PC-9 (cell line): Measurements from ENCODE around the gene HDDC3. TPM values are rescaled to one million over a fixed set of nuclear protein-coding genes. Genes with fewer than 3 reads are reported as not detected.

ENCODE experiments used
- BruUV-seq: library from RNA; stranded (reverse); fragments of 400-500 nt; replicated peaks from 2 replicates; lab custom pipeline; 2021; lab: Mats Ljungman, UMichigan
- CTCF ChIA-PET: fragments of 300-600 bp; sonication (Branson Sonifier 250); formaldehyde crosslinking; loops from one replicate; lab custom pipeline; 2022; ENCODE audit warnings: antibody characterized with exemption; lab: Charles Lee
- POLR2A ChIA-PET: fragments of 300-600 bp; sonication (Branson Sonifier 250); formaldehyde crosslinking; loops from one replicate; lab custom pipeline; 2022; ENCODE audit warnings: antibody characterized with exemption; ENCODE audit not compliant: unreplicated experiment; lab: Charles Lee
- DNase-seq, 2 experiments: peaks; one replicate each; pipeline versions ENCODE4 v3.0.0 to v3.0.0-alpha.2; 2015 to 2022; ENCODE audit warnings: mixed read lengths in 1 of 2
- H2AFZ ChIP-seq: fragments of 200-600 bp; sonication (generic); 2 replicates; pipeline ENCODE4 v1.8.1; 2017; ENCODE audit warnings: antibody characterized with exemption
- H3F3A ChIP-seq: fragments of 200-600 bp; sonication (generic); 2 replicates; pipeline ENCODE4 v1.8.1; 2017; ENCODE audit warnings: antibody characterized with exemption, mild to moderate bottlenecking, low read depth; ENCODE audit not compliant: insufficient read depth
- H3K27ac ChIP-seq: fragments of 200-600 bp; sonication (generic); 2 replicates; pipeline ENCODE4 v1.6.1; 2016; ENCODE audit warnings: mixed run types
- H3K27me3 ChIP-seq: fragments of 200-600 bp; sonication (generic); 2 replicates; pipeline ENCODE4 v1.6.1; 2016; ENCODE audit warnings: low read depth, mixed run types; ENCODE audit not compliant: insufficient read depth
- H3K36me3 ChIP-seq: fragments of 200-600 bp; sonication (generic); 2 replicates; pipeline ENCODE4 v1.6.1; 2016; ENCODE audit warnings: low read depth, mixed run types
- H3K4me1 ChIP-seq: fragments of 200-600 bp; sonication (generic); replicated peaks from 2 replicates; pipeline ENCODE4 v1.6.1; 2016; ENCODE audit warnings: mixed run types; ENCODE audit not compliant: insufficient read depth
- H3K4me2 ChIP-seq: fragments of 200-600 bp; sonication (generic); 2 replicates; pipeline ENCODE4 v1.6.1; 2017; ENCODE audit warnings: mixed run types
- H3K4me3 ChIP-seq: fragments of 200-600 bp; sonication (generic); 2 replicates; pipeline ENCODE4 v1.6.1; 2016; ENCODE audit warnings: mixed run types
- H3K79me2 ChIP-seq: fragments of 200-600 bp; sonication (generic); 2 replicates; pipeline ENCODE4 v1.6.1; 2017; ENCODE audit warnings: low read depth, mixed run types
- H3K9me2 ChIP-seq: fragments of 200-600 bp; sonication (generic); 2 replicates; pipeline ENCODE4 v1.8.1; 2017; ENCODE audit warnings: mild to moderate bottlenecking; ENCODE audit not compliant: insufficient read depth
- H3K9me3 ChIP-seq: fragments of 200-600 bp; sonication (generic); 2 replicates; pipeline ENCODE4 v1.8.1; 2016; ENCODE audit warnings: low read depth; ENCODE audit not compliant: insufficient read depth
- H4K20me1 ChIP-seq: fragments of 200-600 bp; sonication (generic); 2 replicates; pipeline ENCODE4 v1.8.1; 2017; ENCODE audit not compliant: insufficient read depth
- EZH2 ChIP-seq: fragments of 200-600 bp; sonication (generic); IDR thresholded peaks from 2 replicates; pipeline ENCODE4 v1.8.0; 2017; ENCODE audit warnings: antibody characterized with exemption, low read depth
- intact Hi-C: fragments of 100-400 bp; cut with micrococcal nuclease; formaldehyde crosslinking; loops from one replicate; pipeline ENCODE4 v1.10.0; 2022; ENCODE audit not compliant: unreplicated experiment
- total RNA-seq: library from RNA; stranded (reverse); gene quantifications from 2 replicates; pipeline ENCODE4 v1.2.3, GENCODE V29; 2021
- TF ChIP-seq, protein P1 (sequence below): fragments of 200-600 bp; sonication (generic); conservative IDR thresholded peaks from 2 replicates; pipeline ENCODE4 v1.6.1; 2017; ENCODE audit warnings: mixed run types, antibody characterized with exemption, mild to moderate bottlenecking, moderate library complexity

Gene HDDC3
- total RNA-seq, 1 experiment from 2014 or later, result 18.1 TPM

DNA sequence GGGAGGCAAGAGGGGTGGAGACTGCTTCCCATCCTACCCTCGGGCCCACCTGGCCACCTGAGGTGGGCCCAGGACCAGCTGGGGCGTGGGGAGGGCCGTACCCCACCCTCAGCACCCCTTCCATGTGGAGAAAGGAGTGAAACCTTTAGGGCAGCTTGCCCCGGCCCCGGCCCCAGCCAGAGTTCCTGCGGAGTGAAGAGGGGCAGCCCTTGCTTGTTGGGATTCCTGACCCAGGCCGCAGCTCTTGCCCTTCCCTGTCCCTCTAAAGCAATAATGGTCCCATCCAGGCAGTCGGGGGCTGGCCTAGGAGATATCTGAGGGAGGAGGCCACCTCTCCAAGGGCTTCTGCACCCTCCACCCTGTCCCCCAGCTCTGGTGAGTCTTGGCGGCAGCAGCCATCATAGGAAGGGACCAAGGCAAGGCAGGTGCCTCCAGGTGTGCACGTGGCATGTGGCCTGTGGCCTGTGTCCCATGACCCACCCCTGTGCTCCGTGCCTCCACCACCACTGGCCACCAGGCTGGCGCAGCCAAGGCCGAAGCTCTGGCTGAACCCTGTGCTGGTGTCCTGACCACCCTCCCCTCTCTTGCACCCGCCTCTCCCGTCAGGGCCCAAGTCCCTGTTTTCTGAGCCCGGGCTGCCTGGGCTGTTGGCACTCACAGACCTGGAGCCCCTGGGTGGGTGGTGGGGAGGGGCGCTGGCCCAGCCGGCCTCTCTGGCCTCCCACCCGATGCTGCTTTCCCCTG, 50.2 kb downstream of the HDDC3 start:
- no peak overlapping the region for H2AFZ ChIP-seq
- intact Hi-C loops, result no loop called here
- no peaks in the 10 kb centered on the region for H3K9me3 ChIP-seq
- H3K27me3 ChIP-seq, result no peaks in the 10 kb centered on the region
- DNase-seq, result no peak
- no peaks in the 10 kb centered on the region for H3K4me1 ChIP-seq
- peaks cover 7% of the 10 kb centered on the region; the same call in 1 of the 2 replicates for H3F3A ChIP-seq
- POLR2A ChIA-PET, result no interaction called here
- no peak overlapping the region for H3K4me3 ChIP-seq
- H3K79me2 ChIP-seq, result no peaks in the 10 kb centered on the region
- CTCF ChIA-PET, result no interaction called here
- no TSS peak for BruUV-seq
- H3K9me2 ChIP-seq, result no peaks in the 10 kb centered on the region
- peaks cover 4% of the 10 kb centered on the region; the same call in 1 of the 2 replicates for H4K20me1 ChIP-seq
- H3K27ac ChIP-seq, result no peak overlapping the region
- H3K36me3 ChIP-seq, result 0 out of 2 replicates have a peak, but pooled peaks cover 5% of the 10 kb centered on the region
- TF ChIP-seq, protein P1, sequence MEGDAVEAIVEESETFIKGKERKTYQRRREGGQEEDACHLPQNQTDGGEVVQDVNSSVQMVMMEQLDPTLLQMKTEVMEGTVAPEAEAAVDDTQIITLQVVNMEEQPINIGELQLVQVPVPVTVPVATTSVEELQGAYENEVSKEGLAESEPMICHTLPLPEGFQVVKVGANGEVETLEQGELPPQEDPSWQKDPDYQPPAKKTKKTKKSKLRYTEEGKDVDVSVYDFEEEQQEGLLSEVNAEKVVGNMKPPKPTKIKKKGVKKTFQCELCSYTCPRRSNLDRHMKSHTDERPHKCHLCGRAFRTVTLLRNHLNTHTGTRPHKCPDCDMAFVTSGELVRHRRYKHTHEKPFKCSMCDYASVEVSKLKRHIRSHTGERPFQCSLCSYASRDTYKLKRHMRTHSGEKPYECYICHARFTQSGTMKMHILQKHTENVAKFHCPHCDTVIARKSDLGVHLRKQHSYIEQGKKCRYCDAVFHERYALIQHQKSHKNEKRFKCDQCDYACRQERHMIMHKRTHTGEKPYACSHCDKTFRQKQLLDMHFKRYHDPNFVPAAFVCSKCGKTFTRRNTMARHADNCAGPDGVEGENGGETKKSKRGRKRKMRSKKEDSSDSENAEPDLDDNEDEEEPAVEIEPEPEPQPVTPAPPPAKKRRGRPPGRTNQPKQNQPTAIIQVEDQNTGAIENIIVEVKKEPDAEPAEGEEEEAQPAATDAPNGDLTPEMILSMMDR, result no peak
- TF ChIP-seq EZH2, result no peak
- no peak overlapping the region for H3K4me2 ChIP-seq

DNA sequence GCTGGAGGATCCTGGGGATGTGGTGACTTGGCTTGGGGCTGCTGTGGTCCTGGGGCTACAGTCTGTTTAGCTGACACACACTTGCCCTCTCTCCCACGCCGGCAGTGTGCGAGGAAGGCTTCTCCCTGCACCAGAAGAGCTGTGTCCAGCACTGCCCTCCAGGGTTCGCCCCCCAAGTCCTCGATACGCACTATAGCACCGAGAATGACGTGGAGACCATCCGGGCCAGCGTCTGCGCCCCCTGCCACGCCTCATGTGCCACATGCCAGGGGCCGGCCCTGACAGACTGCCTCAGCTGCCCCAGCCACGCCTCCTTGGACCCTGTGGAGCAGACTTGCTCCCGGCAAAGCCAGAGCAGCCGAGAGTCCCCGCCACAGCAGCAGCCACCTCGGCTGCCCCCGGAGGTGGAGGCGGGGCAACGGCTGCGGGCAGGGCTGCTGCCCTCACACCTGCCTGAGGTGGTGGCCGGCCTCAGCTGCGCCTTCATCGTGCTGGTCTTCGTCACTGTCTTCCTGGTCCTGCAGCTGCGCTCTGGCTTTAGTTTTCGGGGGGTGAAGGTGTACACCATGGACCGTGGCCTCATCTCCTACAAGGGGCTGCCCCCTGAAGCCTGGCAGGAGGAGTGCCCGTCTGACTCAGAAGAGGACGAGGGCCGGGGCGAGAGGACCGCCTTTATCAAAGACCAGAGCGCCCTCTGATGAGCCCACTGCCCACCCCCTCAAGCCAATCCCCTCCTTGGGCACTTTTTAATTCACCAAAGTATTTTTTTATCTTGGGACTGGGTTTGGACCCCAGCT, 51.0 kb downstream of the HDDC3 start:
- Histone ChIP-seq H3K27ac (no peak overlapping the region), H4K20me1 (peaks cover 4% of the 10 kb centered on the region), H3K9me2 (no peaks in the 10 kb centered on the region), H3K4me2 (no peak overlapping the region), H3K36me3 (peaks cover 9% of the 10 kb centered on the region; the same call in 1 of the 2 replicates), H3K9me3 (no peaks in the 10 kb centered on the region), H3K79me2 (no peaks in the 10 kb centered on the region), H3K4me1 (no peaks in the 10 kb centered on the region), H2AFZ (no peak overlapping the region), H3F3A (peaks cover 7% of the 10 kb centered on the region; the same call in 1 of the 2 replicates), H3K27me3 (no peaks in the 10 kb centered on the region), H3K4me3 (no peak overlapping the region)
- BruUV-seq, result no TSS peak
- TF ChIP-seq, protein P1, result no peak
- TF ChIP-seq EZH2, result no peak
- ChIA-PET POLR2A (no interaction called here), CTCF (no interaction called here)
- intact Hi-C loops, result no loop called here
- DNase-seq, result no peak

DNA sequence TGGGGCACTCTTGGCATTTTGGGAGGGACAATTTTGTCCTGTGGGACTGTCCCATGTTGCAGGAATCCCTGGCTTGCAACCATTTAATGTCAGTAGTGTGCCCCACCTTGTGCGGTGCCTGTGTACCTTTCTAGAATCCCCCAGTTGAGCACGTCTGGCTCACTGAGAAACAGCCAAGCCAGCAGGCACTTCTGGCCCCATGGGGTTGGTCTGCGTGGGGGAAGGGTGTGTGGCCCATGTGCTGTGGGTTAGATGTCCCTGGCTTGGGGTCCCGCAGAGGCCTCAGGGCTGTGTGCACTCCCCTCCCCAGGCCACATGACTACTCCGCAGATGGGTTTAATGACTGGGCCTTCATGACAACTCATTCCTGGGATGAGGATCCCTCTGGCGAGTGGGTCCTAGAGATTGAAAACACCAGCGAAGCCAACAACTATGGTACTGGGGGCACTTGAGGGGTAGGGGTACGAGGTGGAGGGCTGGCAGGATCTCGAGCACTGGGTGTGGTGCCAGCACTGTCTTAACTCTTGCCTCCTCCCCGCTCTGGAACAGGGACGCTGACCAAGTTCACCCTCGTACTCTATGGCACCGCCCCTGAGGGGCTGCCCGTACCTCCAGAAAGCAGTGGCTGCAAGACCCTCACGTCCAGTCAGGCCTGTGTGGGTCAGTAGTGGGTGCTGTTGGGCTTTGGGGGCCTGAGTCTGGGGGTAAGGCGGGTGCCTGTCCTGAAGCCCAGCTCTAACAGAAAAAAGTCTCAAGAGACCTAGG, 51.8 kb downstream of the HDDC3 start:
- H3K4me1 ChIP-seq, result no peaks in the 10 kb centered on the region

More for the DNA sequence above, 51.8 kb downstream of the HDDC3 start:
- no peak for DNase-seq
- ChIA-PET POLR2A (no interaction called here), CTCF (no interaction called here)
- BruUV-seq, result no TSS peak
- Histone ChIP-seq H3K36me3 (peaks cover 9% of the 10 kb centered on the region; the same call in 1 of the 2 replicates), H4K20me1 (peaks cover 6% of the 10 kb centered on the region), H3K4me2 (no peak overlapping the region), H3K27me3 (no peaks in the 10 kb centered on the region), H2AFZ (no peak overlapping the region), H3K9me3 (no peaks in the 10 kb centered on the region), H3F3A (peaks cover 5% of the 10 kb centered on the region; the same call in 1 of the 2 replicates), H3K27ac (no peak overlapping the region), H3K4me3 (no peak overlapping the region), H3K9me2 (no peaks in the 10 kb centered on the region), H3K79me2 (no peaks in the 10 kb centered on the region)
- intact Hi-C loops, result no loop called here
- TF ChIP-seq, protein P1, result no peak
- no peak for TF ChIP-seq EZH2
